Stimulated activated CD8-positive, alpha-beta memory T cell treated with anti-CD3 and anti-CD28 coated beads, Interleukin-12 subunit alpha, Interleukin-12 subunit beta, amount 100 ng/mL, for 24 hours (primary cell): Measurements from ENCODE around the gene TNFRSF13B.
"Not testable (repeated sequence)": the region's sequence is repeated elsewhere in the genome, so short reads cannot be mapped to it uniquely, and the experiment has no call there.

Source experiments
- DNase-seq: peaks from one replicate; pipeline ENCODE4 v3.0.0-alpha.2; 2020; ENCODE audit errors: extremely low read depth

Gene TNFRSF13B

DNA sequence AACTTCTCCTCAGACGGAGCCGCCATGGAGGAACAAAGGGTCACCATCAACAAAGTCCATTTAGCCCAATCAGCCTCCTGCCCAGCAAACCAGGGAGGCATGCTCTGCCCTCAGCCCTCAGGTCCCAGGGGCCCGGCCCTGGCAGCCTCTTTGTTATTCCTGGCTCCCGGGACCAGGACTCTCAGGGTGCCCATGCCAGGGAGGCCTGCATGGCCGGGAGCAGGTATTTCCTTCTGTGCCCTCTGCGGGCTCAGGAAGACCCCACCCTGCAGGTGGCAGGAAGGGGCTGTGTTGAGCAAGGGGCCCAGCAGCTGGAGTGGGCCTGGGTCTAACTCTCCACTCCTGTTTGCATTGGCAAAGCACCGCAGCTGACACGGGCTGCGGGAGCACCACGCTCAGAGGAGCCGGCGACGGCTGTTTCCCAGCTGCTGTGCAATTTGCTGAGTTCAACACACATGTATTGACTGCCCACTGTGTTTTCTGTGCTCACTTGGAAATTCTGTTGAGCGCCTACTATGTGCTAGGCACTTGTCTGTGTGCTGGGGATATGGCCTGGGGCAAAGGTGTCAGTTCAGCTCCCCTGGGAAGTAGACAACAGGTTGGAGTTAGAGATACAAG, 33.2 kb upstream of the TNFRSF13B start:
- DNase-seq = not testable (repeated sequence)

DNA sequence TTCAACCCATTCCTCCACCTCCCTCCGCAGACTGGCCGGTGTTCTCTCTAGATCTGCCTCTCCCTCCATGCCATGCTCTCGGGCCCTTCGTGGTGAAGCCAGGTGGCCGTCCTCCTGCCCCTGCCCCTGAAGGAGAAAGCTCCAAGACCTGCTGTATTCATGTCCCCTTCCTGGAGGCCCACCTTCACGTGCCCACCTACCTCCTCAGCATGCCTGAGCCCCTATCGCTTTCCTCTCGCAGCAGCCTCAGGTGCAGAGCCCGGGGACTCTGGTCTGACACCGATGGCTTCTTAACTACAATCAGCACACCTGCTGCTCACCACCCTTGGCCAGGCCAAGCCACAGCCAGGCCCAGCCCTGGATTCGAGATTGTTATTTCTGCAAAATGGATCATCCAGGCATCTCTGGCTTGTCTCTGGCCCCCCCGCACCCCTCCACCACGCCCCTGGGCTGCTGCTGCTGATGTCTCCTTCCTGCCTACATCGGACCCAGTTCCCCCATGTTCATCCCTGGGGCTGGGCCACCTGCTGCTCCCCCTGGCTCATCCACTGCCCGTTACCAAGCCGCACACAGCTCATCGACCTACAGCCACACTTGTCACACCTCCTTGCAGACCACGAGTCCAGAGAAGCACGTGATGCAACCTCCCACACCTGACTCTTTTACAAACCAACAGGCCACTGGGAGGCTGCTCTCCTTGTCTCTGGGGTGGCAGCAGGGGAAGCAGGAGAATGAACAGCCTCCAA, 32.5 kb upstream of the TNFRSF13B start:
- DNase-seq = no peak

DNA sequence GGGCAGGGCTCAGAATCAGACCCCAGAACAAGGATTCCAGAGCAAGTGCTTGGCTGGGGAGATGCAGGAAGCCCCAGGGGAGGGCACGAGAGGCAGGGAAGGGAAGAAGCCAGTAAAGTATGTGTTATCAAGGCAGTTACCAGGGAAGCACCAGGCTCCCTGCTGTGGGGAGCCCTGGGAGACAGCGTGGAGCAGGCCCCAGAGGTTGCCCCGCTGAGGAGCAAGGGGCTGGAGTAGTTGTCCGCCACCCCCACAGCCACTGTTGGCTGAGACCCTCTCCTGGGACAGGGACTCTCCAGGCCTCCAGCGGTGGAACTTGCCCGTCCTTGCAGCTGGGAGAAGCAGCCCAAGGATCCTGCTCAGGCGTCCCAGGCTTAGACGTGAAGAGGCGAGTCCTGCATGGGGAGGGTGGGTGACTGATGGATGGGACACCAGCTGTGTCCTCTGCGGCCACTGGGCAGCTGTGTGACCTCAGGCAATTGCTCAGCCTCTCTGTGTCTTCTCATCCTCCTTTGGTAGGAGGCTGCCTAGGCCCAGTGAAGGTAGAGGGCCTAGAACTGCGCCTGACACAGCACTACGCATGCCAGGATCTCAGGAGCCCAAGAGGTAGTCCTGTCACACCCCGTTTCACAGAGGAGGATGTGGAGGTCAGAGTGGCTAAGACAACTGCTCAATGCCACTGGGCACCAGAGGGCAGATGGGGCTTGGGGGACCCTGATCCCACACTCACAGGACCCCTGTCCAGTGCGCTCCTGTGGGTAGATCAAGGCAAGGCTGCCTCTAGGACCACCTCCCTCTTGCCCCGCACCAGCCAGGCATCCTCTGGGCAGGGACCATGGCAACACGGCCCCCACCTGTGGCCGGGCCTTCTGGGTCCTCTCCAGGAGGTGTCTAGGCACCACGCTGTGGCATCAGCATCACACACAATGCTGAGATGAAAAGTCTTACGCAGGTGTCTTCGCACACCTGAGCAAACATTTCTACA, 31.1 kb upstream of the TNFRSF13B start:
- not testable (repeated sequence) for DNase-seq

DNA sequence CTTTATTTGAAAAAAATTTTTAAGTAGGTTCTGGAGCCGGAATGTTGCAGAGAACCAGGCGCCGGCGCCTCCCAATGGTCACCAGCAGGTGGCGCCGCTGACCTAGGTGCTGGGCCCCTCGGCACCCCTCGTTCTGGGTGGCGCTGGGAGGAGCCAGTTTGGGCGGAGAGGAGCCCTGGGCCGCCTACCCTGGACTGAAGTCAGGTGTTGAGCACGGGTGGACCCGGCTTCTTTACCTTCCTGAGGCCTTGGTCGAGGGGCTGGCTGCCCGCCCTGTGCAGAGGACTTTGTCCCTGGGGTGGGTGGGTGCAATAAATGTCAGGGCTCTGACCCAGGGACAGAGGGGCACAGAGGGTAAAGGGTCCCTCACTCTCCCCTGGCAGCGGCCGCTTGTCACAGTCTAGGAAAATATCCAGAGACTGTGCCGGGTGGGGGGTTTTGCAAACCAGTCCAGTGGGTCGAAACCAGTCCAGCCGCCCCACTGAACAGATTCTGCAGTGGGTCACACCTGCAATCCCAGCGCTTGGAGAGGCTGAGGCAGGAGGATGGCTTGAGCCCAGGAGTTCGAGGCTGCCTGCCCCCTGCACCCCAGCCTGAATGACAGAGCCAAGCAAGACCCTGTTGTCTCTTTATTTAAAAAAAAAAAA, 30.1 kb upstream of the TNFRSF13B start:
- peak; percentile 35 for DNase-seq

DNA sequence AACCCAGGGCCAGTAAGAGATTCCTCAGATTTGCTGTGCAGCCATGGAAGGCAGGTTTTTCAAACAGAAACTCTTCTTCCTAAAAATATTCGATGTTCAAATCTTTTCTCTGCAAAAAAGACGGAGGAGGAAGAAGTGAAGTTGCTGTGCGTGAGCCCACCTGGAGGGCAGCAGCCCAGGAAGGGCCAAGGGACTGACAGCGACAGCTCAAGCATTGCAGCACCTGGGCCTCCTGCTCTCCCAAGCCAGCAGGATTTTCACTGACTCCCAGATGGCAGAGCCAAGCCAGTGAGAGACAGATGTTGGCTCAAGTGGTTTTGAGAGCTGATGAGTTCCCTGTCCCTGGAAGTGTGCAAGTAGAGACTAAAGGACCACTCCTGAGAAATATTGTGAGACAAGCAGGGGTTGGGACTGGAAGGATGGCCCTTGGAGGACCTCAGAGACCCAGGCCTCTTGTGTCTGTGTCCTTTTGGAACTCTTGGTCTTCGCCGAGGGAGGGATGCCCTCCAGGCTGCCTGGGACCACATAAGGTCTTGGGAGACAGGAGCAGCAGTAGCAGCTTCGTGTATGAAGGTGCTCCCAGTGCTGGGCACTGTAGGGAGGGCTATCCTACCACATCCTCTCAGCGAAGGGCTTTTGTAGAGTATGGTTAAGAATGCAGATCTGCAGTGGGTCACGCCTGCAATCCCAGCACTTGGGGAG, 29.3 kb upstream of the TNFRSF13B start:
- no peak for DNase-seq

DNA sequence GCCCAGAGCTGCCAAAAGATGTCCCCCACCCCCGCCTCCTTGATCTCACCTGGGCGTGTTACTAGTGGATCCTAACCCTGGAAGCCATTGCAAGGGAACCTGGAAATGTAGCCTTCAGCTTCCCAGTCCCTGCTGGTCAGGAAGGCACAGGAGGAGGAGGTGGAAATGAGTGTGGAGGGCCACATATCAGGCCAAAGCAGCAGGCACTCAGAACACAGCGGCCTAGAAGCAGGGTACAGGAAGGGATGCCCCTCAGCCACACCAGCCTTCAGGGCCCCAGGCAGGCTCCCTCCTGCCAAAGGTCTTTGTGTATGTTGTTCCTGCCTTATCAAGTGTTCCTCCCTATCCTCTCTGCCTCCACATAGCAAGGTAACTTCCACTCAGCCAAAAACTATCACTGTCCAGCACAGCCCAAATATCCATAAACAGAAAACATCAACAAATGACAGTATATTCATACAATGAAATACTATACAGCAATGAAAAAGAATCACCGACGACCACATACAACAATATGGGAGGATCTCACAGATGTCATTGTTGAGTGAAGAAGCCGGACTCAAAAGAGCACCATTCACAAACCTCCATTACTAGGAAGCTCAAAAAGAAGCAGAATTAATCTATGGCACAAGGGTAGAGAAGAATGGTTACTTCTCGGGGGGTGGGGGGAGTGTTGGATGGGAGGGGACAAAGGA, 28.2 kb upstream of the TNFRSF13B start:
- DNase-seq = no peak

DNA sequence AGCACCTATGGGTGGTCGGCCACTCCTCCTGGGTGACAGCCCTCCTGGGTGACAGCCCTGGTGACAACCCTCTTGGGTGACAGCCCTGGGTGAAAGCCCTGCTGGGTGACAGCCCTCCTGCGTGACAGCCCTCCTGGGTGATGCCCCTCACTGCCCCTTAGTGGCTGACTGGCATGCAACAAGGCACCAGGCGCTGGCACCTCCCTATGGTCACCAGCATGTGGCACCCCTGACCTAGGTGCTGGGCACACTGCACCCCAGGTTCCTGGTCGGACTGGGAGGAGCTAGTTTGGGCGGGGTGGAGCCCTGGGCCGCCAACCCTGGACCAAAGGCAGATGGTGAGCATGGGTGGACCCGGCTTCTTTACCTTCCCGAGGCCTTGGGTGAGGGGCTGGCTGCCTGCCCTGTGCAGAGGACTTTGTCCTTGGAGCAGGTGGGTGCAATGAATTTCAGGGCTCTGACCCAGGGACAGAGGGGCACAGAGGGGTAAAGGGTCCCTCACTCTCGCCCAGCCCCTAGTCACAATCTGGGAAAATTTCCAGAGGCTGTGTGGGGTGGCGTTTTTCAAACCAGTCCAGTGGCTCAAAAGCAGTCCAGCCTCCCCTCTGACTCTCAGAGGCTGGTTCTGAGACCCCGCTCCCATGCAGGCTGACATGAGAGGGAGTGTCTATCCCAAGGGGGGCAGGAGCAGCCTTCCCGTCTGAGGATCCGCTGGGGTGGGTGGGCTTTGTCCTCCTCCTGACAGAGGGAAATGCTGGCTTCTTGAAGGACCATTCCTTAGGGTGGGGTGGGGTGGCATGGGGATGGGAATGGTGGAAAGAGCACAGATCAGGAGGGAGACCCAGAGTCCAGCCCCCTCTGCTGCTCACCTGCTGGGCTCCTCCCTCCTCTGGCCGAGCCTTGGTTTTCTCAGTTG, 25.9 kb upstream of the TNFRSF13B start:
- DNase-seq = no peak

DNA sequence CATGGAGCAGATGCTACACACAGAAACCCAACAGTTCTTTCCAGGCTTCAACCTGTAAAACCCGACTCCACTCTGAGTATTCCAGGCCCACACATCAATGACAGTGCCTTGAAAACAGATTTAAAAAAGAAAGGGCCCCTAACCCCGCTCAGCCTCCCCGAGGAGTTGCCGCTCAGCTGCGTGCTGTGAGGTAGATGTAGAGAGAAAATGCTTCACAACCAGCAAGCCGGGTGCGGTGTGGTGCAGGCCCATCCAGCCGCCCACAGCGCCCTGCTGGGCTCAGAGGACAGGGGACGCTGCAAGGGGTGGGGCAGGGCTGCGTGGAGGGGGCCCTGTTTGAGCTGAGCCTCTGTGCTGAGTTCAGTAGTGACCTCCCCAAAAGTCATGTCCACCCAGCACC, 24.8 kb upstream of the TNFRSF13B start:
- not testable (repeated sequence) for DNase-seq

DNA sequence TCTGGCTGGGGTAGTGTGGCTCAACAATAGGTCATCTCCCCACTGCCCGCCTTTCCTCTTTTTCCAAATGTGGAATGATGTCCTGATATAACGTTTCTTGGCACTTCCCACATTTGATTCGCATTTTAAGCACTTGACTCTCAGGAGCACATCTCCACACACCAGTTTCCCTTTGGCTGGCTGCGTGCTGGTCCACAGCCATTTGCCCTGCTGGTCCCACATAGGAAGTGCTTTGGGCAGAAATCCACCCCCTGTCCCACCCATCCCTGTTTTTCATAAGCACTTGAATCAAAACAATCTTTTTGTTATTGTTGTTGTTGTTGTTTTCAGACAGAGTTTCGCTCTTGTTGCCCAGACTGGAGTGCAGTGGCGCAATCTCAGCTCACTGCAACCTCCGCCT, 24.0 kb upstream of the TNFRSF13B start:
- DNase-seq = no peak

DNA sequence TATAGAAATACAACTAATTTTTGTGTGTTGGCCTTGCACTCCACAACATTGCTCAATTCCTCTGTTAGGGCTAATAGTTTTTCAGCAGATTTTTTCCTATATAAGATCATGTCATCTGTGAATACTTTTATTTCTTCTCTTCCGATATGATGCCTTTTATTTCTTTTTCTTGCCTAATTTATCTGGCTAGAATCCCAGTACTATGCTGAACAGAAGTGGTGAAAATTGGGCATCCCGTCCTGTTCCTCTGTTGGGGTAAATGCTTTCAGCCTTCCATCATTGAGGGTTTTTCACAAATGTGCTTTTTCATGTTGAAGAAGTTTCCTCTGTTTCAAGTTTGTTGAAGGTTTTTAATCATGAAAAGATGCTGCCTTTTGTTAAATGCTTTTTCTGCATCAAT, 22.7 kb upstream of the TNFRSF13B start:
- no peak for DNase-seq

DNA sequence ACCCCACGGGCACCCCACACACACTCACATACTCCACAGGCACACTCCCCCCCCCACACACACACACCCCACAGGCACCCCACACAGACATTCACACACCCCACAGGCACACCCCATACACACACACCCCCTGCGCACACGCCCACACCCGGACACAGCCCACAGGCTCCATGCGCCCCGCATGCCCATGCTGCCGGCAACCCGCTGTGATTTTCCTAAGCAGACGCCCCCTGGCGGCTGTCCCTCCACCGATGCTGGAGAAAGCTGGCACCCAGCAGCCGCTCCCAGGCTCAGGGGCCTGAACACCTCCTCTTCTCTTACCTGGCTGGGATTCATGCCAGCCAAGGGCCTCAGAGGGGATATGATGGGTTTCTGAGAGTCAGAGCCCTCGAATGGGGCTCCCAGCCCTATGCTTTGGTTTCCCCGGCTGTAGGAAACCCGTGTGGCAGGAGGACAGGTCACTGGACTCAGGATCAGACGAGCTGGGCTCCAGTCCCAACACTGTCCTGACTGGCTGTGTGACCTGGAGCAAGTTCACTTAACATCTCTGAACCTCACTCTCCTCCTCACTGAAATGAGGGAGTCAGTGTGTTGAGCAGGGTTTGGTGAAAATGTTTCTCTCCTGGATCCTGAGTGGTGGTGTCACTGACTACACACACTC, 19.6 kb upstream of the TNFRSF13B start:
- peak; percentile 41 for DNase-seq

DNA sequence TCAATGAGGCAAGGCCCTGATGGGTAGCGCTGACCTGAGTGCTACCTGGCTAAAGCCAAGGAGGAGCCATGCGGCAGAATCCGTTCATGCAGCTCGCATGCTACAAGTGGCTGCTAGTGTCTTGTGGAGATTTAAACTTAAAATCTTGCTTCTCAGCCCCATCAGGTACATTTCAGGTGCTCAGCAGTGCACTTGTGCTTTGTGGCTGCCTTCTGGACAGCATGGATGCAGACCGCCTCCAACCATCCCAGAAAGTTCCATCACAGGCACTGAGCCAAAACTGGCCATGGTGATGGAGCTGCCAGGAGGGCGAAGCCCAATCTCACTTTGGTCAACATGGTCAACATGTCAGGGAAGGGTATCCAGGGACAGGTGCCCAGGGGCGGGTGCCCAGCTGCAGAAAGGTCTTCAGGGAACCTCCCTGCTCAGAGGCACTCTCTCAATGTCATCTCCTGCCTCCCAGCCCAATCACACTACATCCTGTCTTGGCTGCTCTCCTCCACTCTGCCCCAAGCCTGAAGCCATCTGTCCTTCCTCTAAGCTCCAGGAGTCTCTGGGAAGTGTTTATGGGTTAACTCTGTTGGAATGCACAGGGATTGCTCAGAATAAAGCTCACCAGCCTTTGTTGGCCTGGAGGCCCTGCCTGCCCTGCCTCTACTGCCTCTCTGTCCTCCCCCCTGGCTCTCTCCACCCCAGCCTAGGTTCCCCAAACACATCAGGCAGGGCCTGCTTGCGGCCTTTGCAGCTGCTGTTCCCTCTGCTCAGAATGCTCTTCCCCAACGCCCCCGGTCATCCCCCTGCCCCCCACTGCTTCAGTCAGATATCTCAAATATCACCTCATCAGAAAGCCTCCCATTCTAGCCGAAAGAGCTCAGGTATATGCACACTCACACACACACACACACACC, 18.3 kb upstream of the TNFRSF13B start:
- no peak for DNase-seq

DNA sequence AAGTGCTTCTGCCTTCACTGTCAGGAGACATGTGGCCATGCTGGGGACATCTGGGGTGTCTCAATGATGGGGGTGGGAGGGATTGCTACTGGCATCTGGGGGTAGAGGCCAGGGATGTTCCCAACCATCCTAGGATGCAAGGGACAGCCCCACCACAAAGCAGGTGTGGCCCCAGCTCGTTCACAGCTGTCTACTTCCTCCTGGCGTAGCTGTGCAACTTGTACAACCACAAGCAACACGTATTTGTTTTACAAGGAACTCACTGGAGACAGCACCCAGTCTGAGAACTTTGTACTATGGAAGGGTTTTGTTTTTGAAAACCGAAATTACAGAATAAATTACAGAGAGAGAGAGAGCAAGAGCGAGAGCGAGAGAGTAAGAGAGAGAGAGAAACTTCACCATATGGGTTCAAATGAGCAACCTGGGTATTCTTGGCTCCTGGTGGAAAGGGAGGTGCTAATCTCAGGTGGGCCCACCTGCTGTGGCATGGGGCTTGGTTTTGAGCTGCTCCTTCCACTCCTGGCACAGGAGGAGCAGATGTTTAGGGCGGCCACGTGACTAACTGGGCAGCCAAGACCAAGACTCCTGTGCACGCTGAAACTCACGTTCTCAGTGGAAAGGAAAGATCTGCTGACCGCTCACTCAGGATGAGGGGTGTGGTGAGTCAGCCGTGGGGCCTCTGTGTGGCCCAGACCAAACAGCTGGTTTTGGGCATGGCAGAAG, 17.5 kb upstream of the TNFRSF13B start:
- no peak for DNase-seq

DNA sequence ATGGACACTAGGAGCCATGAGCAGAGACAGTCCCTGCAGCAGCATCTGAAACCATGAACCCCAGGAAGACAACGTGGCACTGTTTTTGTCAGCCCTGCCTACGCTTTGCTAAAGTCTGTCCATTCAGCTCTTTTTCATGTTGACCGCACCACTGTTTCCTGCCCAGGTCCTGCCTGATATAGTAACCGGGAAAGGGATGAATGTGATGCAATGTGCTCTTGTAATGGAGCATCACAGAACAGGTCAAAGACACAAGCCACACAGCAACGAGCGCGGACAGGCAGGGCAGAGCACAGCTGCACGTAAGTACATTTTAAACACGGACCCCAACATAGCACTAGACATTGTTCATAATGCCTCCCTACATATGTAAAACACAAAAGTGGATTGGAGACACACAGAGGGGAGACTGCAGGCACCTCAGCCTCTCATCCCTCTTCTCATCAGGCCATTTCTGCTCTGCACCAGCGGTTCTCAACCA, 16.9 kb upstream of the TNFRSF13B start:
- no peak for DNase-seq

DNA sequence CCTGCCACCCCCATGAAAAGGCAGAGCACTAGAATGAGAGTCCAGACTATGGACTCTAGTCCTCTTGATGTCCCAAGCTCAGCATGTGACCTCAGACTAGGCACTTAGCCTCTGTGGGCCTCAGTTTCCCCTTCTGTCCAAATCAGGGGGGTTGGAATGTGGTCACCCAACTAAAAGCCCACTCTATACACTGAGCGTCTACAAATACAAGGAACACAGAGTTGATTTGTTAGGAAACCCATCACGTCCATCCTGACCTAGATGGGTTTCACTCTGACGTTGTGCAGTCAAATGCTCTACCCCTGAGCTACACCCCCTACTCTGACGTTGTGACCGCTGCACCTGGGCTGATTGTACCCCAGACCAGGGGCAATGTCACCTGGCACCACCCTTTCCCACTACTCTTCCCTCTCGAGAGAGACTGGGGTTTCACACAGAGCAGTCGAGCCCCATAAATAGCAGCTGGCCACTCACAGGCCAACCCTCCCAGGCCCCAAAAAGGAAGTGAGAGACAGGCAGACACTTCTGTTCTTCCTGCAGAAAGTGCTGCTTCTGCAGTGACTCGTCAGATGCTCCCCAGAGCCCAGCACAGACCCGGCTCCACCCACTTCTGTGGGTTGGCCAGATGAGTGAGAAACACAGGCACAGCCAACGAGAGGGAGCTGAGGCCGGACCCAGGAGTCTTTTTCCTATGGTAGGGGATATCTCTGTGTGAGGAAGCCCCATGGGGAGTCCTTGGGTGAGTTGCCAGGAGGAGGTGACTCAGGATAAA, 16.1 kb upstream of the TNFRSF13B start:
- peak; percentile 19 for DNase-seq

DNA sequence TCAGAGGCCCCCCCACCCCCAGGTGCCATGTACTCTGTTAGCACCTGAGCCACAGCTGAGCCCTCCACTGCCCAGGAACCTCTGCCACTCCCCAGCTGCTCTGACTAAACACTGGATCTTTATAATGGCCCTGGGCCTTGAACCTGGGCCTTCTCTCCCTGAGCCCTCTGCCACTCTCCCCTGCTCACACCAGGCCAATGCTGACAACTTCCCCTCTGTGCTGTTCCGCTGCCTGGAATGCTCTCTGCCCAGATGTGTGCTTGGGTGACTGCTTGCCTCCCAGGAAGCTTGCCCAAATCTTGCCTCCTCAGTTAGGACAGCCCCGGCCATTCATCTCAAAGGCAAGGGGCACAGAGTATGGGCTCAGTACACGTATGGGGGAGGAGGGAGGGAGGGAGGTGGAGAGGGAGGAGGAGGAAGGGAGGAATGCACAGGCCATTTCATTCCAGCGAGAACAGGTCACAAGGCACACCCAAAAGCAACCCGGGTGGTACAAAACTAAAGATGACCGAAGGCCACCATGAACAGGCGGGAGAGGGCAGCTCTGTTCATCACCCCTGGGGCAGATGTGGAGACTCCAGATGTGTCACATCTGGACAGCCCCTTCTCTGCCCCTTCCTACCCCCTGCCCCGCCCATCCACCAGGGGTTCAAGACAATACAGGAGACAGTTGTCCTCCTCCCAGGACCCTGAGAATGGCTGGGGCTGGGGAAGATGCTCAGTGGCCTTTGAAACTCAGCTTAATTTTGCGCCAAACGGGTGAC, 15.3 kb upstream of the TNFRSF13B start:
- DNase-seq = no peak
